ENCODE data around the gene PKNOX2. TPM values are rescaled to one million over a fixed set of nuclear protein-coding genes. Genes with fewer than 3 reads are reported as not detected.

The PKNOX2 gene
- total RNA-seq, 5 donors from 2014 or later (not counting 1 experiment from before 2014, with no cell fraction given), result 0.55 TPM; not detected in 4

DNA sequence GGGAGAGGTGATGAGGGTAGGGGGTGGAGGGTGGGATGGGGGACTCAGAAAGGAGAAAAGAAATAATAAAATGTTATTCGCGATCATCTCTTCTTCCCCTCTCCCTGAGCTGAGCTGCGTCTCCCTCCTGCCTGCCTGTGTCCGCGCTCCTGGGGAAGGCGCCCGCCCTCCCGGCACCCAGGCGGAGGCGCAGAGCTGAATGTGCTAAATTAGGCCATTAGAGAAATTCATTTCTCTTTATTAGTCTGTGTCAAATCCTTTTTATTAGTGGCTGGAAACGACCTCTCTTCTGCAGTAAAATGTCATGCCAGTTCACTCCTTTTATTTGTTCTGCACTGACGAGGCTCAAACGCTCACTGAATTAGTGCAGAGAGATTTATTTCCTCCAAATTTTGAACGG is 215.4 kb downstream of the PKNOX2 start:
- Histone ChIP-seq H3K4me1 (ENCODE audit: control insufficient read depth in 1 of 2, extremely low read depth in 1 of 2, insufficient read depth in 2 of 2, low read length in 2 of 2) (no peaks in the 10 kb centered on the region), H3K27me3 (replicated peaks in 1 of 2; ENCODE audit: control insufficient read depth in 2 of 2, extremely low read depth in 1 of 2, insufficient read depth in 2 of 2, low read length in 1 of 2) (peaks cover 0 to 34% of the 10 kb centered on the region in 2 experiments), H3K9me3 (no peaks in the 10 kb centered on the region), H3K27ac (ENCODE audit: low read length) (no peak overlapping the region), H3K36me3 (ENCODE audit: control insufficient read depth in 2 of 2, extremely low read depth in 1 of 2, insufficient read depth in 1 of 2, low read length in 1 of 2) (no peaks in the 10 kb centered on the region), H3K4me3 (ENCODE audit: control insufficient read depth in 1 of 2, extremely low read depth in 1 of 2, low read length in 1 of 2) (no peak overlapping the region)
- DNase-seq (no peak), ATAC-seq (replicated peaks in 1 of 4) (no peak)
- H3K9me3 Mint-ChIP-seq, result no peaks in the 10 kb centered on the region
- WGBS (ENCODE audit: insufficient coverage), result no CpG with 5 or more reads among the region's 14 CpGs
- peaks cover 28 to 34% of the 10 kb centered on the region in 2 donors for H3K27me3 Mint-ChIP-seq
- ChIA-PET POLR2A (no interaction called here), CTCF (no interaction called here)
- H3K27ac Mint-ChIP-seq, result no peak overlapping the region
- H3K4me3 Mint-ChIP-seq, result no peak overlapping the region
- no peaks in the 10 kb centered on the region for H3K4me1 Mint-ChIP-seq
- H3K36me3 Mint-ChIP-seq, result no peaks in the 10 kb centered on the region

DNA sequence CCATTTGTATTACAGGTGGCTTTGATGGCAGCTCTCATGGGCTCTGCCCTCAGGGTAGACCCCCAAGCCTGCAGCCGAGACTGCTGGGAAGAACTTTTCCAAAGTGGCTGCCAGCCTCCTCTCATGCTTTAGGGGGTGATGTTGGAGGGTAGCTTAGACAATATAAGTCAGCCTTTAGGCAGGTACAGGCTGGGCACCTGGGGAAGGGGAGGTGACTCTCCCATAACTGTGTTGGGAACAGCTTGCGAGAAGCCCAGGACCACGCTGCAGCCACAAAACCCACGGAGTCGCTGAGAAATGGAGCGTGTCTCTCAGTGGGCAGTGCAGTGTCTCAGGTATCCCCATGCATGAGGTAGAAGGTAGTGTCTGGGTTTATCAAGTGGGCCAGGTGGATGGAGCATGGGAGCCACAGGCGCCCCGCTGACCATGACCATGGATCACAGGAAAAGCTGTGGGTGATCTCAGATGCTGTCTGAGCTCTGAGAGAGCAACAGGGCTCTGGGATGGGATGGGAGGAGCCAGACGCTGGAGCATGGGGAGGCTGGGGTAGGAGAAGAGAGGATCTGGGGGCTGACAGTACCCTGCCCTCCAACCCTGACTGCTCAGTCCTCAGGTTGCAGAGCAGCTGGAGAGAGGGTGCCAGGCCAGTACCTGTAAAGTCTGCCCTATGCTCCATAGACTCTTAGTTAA is 216.3 kb downstream of the PKNOX2 start:
- peaks cover 0 to 39% of the 10 kb centered on the region in 2 experiments for H3K27me3 ChIP-seq (replicated peaks in 1 of 2; ENCODE audit: control insufficient read depth in 2 of 2, extremely low read depth in 1 of 2, insufficient read depth in 2 of 2, low read length in 1 of 2)
- 75% methylated on average over 9 of the region's 9 CpGs for WGBS (ENCODE audit: insufficient coverage)
- no peak overlapping the region for H3K4me3 Mint-ChIP-seq
- no peaks in the 10 kb centered on the region for H3K9me3 ChIP-seq
- no peak overlapping the region for H3K27ac ChIP-seq (ENCODE audit: low read length)
- H3K4me1 ChIP-seq (ENCODE audit: control insufficient read depth in 1 of 2, extremely low read depth in 1 of 2, insufficient read depth in 2 of 2, low read length in 2 of 2), result no peaks in the 10 kb centered on the region
- ATAC-seq (replicated peaks in 1 of 4) (no peak), DNase-seq (no peak)
- no peak overlapping the region for H3K27ac Mint-ChIP-seq
- H3K27me3 Mint-ChIP-seq, result peaks cover 31% of the 10 kb centered on the region in 2 donors
- H3K36me3 ChIP-seq (ENCODE audit: control insufficient read depth in 2 of 2, extremely low read depth in 1 of 2, insufficient read depth in 1 of 2, low read length in 1 of 2), result no peaks in the 10 kb centered on the region
- no peaks in the 10 kb centered on the region for H3K9me3 Mint-ChIP-seq
- H3K4me1 Mint-ChIP-seq, result no peaks in the 10 kb centered on the region
- ChIA-PET POLR2A (no interaction called here), CTCF (no interaction called here)
- no peak overlapping the region for H3K4me3 ChIP-seq (ENCODE audit: control insufficient read depth in 1 of 2, extremely low read depth in 1 of 2, low read length in 1 of 2)
- no peaks in the 10 kb centered on the region for H3K36me3 Mint-ChIP-seq

DNA sequence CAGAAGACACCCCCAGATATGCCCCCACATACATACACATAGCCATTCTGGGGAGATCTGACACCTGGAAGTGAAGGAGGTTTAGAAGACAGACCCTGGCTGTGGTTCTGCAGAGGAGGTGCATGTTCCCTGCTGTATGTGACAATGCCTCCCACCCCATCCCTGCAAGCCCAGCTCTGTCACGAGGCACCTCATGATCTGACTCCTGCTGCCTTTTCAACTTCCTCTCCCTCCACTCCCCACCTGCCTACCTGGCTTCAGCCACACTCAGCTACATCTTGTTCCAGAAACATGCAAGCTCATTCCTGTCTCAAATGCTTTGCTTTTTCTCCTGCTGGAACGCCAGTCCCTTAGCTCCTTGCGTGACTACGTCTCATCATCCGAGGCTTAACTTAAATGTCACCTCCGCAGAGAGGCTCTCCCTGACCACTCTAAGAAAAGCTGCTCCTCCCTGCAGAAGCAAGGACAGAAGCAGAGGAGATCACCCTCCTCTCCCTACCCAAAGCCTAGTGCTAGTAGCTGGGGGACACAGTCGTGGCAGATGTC is 217.0 kb downstream of the PKNOX2 start:
- H3K27me3 ChIP-seq (replicated peaks in 1 of 2; ENCODE audit: control insufficient read depth in 2 of 2, extremely low read depth in 1 of 2, insufficient read depth in 2 of 2, low read length in 1 of 2), result peaks cover 0 to 37% of the 10 kb centered on the region in 2 experiments
- Mint-ChIP-seq H3K36me3 (no peaks in the 10 kb centered on the region), H3K27ac (no peak overlapping the region), H3K4me1 (no peaks in the 10 kb centered on the region), H3K9me3 (no peaks in the 10 kb centered on the region), H3K27me3 (peaks cover 30 to 32% of the 10 kb centered on the region in 2 donors), H3K4me3 (no peak overlapping the region)
- CTCF ChIA-PET, result no interaction called here
- ATAC-seq (replicated peaks in 1 of 4), result no peak
- no peaks in the 10 kb centered on the region for H3K36me3 ChIP-seq (ENCODE audit: control insufficient read depth in 2 of 2, extremely low read depth in 1 of 2, insufficient read depth in 1 of 2, low read length in 1 of 2)
- H3K4me3 ChIP-seq (ENCODE audit: control insufficient read depth in 1 of 2, extremely low read depth in 1 of 2, low read length in 1 of 2), result no peak overlapping the region
- WGBS (ENCODE audit: insufficient coverage), result 77% methylated on average over 7 of the region's 7 CpGs
- H3K4me1 ChIP-seq (ENCODE audit: control insufficient read depth in 1 of 2, extremely low read depth in 1 of 2, insufficient read depth in 2 of 2, low read length in 2 of 2), result no peaks in the 10 kb centered on the region
- DNase-seq, result no peak
- no peaks in the 10 kb centered on the region for H3K9me3 ChIP-seq
- POLR2A ChIA-PET, result no interaction called here
- H3K27ac ChIP-seq (ENCODE audit: low read length), result no peak overlapping the region

DNA sequence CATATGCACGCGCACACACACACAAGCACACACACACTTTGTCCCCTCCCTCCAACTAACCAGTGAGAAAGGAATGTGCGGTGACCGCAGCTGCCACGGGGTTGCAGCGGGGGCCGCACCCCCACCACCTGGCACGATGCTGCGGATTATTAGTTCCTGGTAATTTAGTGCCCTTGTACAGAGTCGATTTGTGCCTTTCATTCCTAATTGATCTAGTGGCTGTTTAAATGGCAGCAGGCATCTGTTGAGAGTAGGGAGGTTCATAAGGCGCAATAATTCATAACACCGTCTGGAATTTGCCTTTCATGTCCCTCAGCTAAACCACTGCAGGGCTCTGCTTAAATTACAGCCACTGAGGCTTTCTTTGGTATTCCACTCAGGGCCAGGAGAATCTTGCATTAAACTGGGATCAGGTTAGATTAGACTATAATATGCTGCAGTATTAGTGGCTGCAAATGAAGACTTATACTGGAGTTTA is 217.8 kb downstream of the PKNOX2 start:
- H3K9me3 Mint-ChIP-seq, result no peaks in the 10 kb centered on the region
- H3K36me3 ChIP-seq (ENCODE audit: control insufficient read depth in 2 of 2, extremely low read depth in 1 of 2, insufficient read depth in 1 of 2, low read length in 1 of 2), result no peaks in the 10 kb centered on the region
- no peak for ATAC-seq (replicated peaks in 1 of 4)
- WGBS (ENCODE audit: insufficient coverage), result 80% methylated on average over 1 of the region's 12 CpGs
- no peak overlapping the region for H3K27ac ChIP-seq (ENCODE audit: low read length)
- ChIA-PET POLR2A (no interaction called here), CTCF (no interaction called here)
- H3K4me1 ChIP-seq (ENCODE audit: control insufficient read depth in 1 of 2, extremely low read depth in 1 of 2, insufficient read depth in 2 of 2, low read length in 2 of 2), result no peaks in the 10 kb centered on the region
- H3K36me3 Mint-ChIP-seq, result no peaks in the 10 kb centered on the region
- no peak overlapping the region for H3K27ac Mint-ChIP-seq
- H3K4me1 Mint-ChIP-seq, result no peaks in the 10 kb centered on the region
- H3K27me3 Mint-ChIP-seq, result peaks cover 28% of the 10 kb centered on the region in 2 donors
- no peak overlapping the region for H3K4me3 ChIP-seq (ENCODE audit: control insufficient read depth in 1 of 2, extremely low read depth in 1 of 2, low read length in 1 of 2)
- DNase-seq, result no peak
- no peak overlapping the region for H3K4me3 Mint-ChIP-seq
- peaks cover 0 to 42% of the 10 kb centered on the region in 2 experiments for H3K27me3 ChIP-seq (replicated peaks in 1 of 2; ENCODE audit: control insufficient read depth in 2 of 2, extremely low read depth in 1 of 2, insufficient read depth in 2 of 2, low read length in 1 of 2)
- H3K9me3 ChIP-seq, result no peaks in the 10 kb centered on the region

DNA sequence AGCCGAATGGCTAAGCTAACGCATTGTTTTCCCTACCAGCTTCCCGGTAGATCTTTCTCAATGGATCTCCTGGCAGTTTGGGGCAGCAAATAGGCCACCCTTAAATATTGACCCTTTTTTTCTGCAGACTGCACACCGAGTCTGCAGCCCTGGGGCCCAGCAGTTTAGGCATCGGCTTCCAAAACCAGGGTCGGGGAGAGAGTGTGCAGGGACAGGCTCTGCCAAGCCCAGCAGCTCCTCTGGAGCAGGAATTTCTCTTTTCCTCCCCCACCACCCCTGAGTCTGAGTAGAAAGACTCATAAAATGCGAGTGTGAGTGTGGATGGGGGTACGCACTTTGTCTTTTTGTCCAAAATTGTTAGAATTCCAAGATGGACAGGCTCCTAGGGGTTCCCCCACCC is 218.3 kb downstream of the PKNOX2 start:
- ChIA-PET CTCF (no interaction called here), POLR2A (no interaction called here)
- Mint-ChIP-seq H3K36me3 (no peaks in the 10 kb centered on the region), H3K4me3 (no peak overlapping the region), H3K9me3 (no peaks in the 10 kb centered on the region), H3K27ac (no peak overlapping the region), H3K4me1 (no peaks in the 10 kb centered on the region), H3K27me3 (peaks cover 26 to 27% of the 10 kb centered on the region in 2 donors)
- H3K27ac ChIP-seq (ENCODE audit: low read length), result no peak overlapping the region
- ATAC-seq (replicated peaks in 1 of 4), result no peak
- no peaks in the 10 kb centered on the region for H3K4me1 ChIP-seq (ENCODE audit: control insufficient read depth in 1 of 2, extremely low read depth in 1 of 2, insufficient read depth in 2 of 2, low read length in 2 of 2)
- 65% methylated on average over 4 of the region's 8 CpGs for WGBS (ENCODE audit: insufficient coverage)
- H3K36me3 ChIP-seq (ENCODE audit: control insufficient read depth in 2 of 2, extremely low read depth in 1 of 2, insufficient read depth in 1 of 2, low read length in 1 of 2), result no peaks in the 10 kb centered on the region
- no peaks in the 10 kb centered on the region for H3K9me3 ChIP-seq
- H3K4me3 ChIP-seq (ENCODE audit: control insufficient read depth in 1 of 2, extremely low read depth in 1 of 2, low read length in 1 of 2), result no peak overlapping the region
- H3K27me3 ChIP-seq (replicated peaks in 1 of 2; ENCODE audit: control insufficient read depth in 2 of 2, extremely low read depth in 1 of 2, insufficient read depth in 2 of 2, low read length in 1 of 2), result peaks cover 0 to 39% of the 10 kb centered on the region in 2 experiments
- no peak for DNase-seq

DNA sequence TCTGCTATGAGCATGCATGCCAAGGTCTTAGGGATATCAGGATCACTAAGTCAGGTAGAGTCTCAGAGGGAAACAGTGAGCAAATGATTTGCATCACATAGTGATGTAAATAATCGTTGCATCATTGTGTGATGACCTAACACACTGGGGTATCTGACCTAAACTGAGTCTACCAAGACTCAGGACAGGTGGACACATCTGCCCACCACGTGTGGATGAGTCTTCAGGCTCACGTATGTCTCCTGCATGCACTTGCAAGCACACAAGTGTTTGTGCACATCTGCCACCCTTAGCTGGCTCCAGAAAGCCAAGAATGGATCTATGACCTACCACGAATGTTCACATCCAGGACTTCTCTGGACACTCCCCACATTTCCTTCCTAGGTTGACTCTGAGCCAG is 220.3 kb downstream of the PKNOX2 start:
- Mint-ChIP-seq H3K4me1 (no peaks in the 10 kb centered on the region), H3K27me3 (peaks cover 27 to 30% of the 10 kb centered on the region in 2 donors), H3K9me3 (no peaks in the 10 kb centered on the region), H3K36me3 (no peaks in the 10 kb centered on the region), H3K4me3 (no peak overlapping the region), H3K27ac (no peak overlapping the region)
- no peaks in the 10 kb centered on the region for H3K4me1 ChIP-seq (ENCODE audit: control insufficient read depth in 1 of 2, extremely low read depth in 1 of 2, insufficient read depth in 2 of 2, low read length in 2 of 2)
- DNase-seq (no peak), ATAC-seq (replicated peaks in 1 of 4) (no peak)
- H3K4me3 ChIP-seq (ENCODE audit: control insufficient read depth in 1 of 2, extremely low read depth in 1 of 2, low read length in 1 of 2), result no peak overlapping the region
- 57% methylated on average over 4 of the region's 4 CpGs for WGBS (ENCODE audit: insufficient coverage)
- no peak overlapping the region for H3K27ac ChIP-seq (ENCODE audit: low read length)
- H3K27me3 ChIP-seq (replicated peaks in 1 of 2; ENCODE audit: control insufficient read depth in 2 of 2, extremely low read depth in 1 of 2, insufficient read depth in 2 of 2, low read length in 1 of 2), result peaks cover 0 to 38% of the 10 kb centered on the region in 2 experiments
- H3K36me3 ChIP-seq (ENCODE audit: control insufficient read depth in 2 of 2, extremely low read depth in 1 of 2, insufficient read depth in 1 of 2, low read length in 1 of 2), result no peaks in the 10 kb centered on the region
- ChIA-PET CTCF (no interaction called here), POLR2A (no interaction called here)
- no peaks in the 10 kb centered on the region for H3K9me3 ChIP-seq
